ENCODE measurements around the gene CEP112.
"Not testable (repeated sequence)": the region's sequence is repeated elsewhere in the genome, so short reads cannot be mapped to it uniquely, and the experiment has no call there.

- TF ChIP-seq RFX5 (IDR thresholded peaks at IDR 0.05; ENCODE audit: borderline replicate concordance, low read depth, low read length); ZNF274 (IDR thresholded peaks at IDR 0.05; ENCODE audit: borderline replicate concordance, extremely low read depth, low read length); EZH2 (IDR thresholded peaks at IDR 0.05; ENCODE audit: low read depth, low read length, severe bottlenecking); CTCF (IDR thresholded peaks at IDR 0.05; ENCODE audit: control extremely low read depth in 1 of 3, insufficient read depth in 1 of 3, low read depth in 1 of 3, low read length in 3 of 3); SP1 (IDR thresholded peaks at IDR 0.05; ENCODE audit: low read depth, low read length); TAF7 (optimal IDR thresholded peaks at IDR 0.05; ENCODE audit: borderline replicate concordance, low read depth, low read length); POLR2AphosphoS5 (IDR thresholded peaks at IDR 0.05; ENCODE audit: low read depth, low read length); EP300 (IDR thresholded peaks at IDR 0.05; ENCODE audit: borderline replicate concordance in 1 of 2, low read depth in 2 of 2, low read length in 2 of 2); USF2 (IDR thresholded peaks at IDR 0.05; ENCODE audit: low read length): not testable (repeated sequence)
- TF ChIP-seq, protein P1, sequence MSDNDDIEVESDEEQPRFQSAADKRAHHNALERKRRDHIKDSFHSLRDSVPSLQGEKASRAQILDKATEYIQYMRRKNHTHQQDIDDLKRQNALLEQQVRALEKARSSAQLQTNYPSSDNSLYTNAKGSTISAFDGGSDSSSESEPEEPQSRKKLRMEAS (IDR thresholded peaks at IDR 0.05), result not testable (repeated sequence)
- TF ChIP-seq, protein P2, sequence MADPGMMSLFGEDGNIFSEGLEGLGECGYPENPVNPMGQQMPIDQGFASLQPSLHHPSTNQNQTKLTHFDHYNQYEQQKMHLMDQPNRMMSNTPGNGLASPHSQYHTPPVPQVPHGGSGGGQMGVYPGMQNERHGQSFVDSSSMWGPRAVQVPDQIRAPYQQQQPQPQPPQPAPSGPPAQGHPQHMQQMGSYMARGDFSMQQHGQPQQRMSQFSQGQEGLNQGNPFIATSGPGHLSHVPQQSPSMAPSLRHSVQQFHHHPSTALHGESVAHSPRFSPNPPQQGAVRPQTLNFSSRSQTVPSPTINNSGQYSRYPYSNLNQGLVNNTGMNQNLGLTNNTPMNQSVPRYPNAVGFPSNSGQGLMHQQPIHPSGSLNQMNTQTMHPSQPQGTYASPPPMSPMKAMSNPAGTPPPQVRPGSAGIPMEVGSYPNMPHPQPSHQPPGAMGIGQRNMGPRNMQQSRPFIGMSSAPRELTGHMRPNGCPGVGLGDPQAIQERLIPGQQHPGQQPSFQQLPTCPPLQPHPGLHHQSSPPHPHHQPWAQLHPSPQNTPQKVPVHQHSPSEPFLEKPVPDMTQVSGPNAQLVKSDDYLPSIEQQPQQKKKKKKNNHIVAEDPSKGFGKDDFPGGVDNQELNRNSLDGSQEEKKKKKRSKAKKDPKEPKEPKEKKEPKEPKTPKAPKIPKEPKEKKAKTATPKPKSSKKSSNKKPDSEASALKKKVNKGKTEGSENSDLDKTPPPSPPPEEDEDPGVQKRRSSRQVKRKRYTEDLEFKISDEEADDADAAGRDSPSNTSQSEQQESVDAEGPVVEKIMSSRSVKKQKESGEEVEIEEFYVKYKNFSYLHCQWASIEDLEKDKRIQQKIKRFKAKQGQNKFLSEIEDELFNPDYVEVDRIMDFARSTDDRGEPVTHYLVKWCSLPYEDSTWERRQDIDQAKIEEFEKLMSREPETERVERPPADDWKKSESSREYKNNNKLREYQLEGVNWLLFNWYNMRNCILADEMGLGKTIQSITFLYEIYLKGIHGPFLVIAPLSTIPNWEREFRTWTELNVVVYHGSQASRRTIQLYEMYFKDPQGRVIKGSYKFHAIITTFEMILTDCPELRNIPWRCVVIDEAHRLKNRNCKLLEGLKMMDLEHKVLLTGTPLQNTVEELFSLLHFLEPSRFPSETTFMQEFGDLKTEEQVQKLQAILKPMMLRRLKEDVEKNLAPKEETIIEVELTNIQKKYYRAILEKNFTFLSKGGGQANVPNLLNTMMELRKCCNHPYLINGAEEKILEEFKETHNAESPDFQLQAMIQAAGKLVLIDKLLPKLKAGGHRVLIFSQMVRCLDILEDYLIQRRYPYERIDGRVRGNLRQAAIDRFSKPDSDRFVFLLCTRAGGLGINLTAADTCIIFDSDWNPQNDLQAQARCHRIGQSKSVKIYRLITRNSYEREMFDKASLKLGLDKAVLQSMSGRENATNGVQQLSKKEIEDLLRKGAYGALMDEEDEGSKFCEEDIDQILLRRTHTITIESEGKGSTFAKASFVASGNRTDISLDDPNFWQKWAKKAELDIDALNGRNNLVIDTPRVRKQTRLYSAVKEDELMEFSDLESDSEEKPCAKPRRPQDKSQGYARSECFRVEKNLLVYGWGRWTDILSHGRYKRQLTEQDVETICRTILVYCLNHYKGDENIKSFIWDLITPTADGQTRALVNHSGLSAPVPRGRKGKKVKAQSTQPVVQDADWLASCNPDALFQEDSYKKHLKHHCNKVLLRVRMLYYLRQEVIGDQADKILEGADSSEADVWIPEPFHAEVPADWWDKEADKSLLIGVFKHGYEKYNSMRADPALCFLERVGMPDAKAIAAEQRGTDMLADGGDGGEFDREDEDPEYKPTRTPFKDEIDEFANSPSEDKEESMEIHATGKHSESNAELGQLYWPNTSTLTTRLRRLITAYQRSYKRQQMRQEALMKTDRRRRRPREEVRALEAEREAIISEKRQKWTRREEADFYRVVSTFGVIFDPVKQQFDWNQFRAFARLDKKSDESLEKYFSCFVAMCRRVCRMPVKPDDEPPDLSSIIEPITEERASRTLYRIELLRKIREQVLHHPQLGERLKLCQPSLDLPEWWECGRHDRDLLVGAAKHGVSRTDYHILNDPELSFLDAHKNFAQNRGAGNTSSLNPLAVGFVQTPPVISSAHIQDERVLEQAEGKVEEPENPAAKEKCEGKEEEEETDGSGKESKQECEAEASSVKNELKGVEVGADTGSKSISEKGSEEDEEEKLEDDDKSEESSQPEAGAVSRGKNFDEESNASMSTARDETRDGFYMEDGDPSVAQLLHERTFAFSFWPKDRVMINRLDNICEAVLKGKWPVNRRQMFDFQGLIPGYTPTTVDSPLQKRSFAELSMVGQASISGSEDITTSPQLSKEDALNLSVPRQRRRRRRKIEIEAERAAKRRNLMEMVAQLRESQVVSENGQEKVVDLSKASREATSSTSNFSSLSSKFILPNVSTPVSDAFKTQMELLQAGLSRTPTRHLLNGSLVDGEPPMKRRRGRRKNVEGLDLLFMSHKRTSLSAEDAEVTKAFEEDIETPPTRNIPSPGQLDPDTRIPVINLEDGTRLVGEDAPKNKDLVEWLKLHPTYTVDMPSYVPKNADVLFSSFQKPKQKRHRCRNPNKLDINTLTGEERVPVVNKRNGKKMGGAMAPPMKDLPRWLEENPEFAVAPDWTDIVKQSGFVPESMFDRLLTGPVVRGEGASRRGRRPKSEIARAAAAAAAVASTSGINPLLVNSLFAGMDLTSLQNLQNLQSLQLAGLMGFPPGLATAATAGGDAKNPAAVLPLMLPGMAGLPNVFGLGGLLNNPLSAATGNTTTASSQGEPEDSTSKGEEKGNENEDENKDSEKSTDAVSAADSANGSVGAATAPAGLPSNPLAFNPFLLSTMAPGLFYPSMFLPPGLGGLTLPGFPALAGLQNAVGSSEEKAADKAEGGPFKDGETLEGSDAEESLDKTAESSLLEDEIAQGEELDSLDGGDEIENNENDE (IDR thresholded peaks at IDR 0.05; ENCODE audit: insufficient replicate concordance, low read length), result not testable (repeated sequence)
Measured at GRCh38 chr17:65782104-65782706, 409.7 kb downstream of the CEP112 start.

Data from H1 (cell line).